Hindlimb muscle (tissue), 1 donor: Measurements from ENCODE around the gene MYO5B. TPM values are rescaled to one million over a fixed set of nuclear protein-coding genes. Genes with fewer than 3 reads are reported as not detected.

Experiments
- DNase-seq: peaks from one replicate; pipeline ENCODE4 v3.0.0-alpha.2; 2013
- polyA plus RNA-seq: library from polyadenylated mRNA; unstranded; fragments of 120-200 nt; gene quantifications from one replicate; pipeline ENCODE4 v1.2.1, GENCODE V29; 2013; ENCODE audit not compliant: insufficient read length

The MYO5B gene
- polyA plus RNA-seq, 1 donor: 1.7 TPM

DNA sequence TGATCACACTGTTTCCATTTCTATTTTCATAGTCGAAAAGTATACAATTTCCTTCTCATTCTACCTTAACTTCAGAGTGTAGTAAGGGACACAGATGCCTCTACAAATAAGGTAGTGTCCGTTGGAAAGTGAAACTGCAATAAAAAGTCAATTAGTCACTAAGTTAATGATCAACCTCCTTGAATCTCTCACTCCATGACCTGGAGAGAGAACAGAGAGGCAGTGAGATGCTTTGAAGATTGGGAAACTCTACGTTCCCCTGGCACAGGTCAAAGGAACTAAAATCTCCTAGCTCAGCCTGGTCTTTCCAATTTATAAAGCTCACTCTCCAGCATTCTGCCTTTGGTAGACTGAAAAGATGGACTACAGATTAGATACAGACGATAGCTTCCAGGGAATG, 227.8 kb downstream of the MYO5B start:
- no peak for DNase-seq

GRCh38 chr18:49966090-49966489, 228.9 kb downstream of the MYO5B start:
- no peak for DNase-seq

GRCh38 chr18:49963217-49963616, 231.7 kb downstream of the MYO5B start:
- DNase-seq: no peak

DNA sequence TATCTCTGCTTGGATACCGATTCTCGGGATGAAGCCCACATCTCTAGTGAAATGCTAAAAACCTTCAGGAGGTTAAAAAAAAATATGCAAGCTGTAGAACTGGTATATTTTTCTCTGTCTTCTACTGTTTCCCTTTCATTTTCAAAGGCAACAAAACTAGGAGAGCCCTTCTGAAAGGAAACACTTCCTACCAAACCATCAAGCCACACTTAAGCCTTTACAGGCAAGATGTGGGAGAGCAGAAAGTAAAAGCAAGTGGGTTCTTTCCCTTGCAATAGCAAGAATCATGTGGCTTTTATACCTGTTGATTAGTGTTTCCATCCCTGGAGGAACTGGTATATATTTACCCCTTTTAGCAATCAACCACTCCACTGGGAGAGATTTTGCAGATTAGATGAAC, 233.7 kb downstream of the MYO5B start:
- DNase-seq: no peak

DNA sequence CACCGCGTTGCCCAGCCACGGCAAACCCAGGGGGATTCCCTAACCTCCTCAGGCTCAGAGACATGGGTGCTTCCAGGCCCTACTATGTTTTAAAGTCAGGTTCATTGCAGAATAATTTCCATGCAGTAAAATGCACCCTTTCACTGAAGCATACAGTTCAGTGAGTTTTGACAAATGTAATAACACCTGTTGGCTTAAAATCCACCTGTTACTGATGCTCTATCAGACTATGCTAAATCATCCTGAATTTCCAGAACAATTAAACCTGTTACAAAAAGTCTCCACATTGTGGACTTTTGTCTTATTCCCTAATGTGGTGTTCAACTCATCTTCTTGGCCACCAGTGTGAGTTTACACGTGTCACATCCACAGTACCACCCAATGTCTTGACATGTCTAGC, 234.6 kb downstream of the MYO5B start:
- DNase-seq: no peak

DNA sequence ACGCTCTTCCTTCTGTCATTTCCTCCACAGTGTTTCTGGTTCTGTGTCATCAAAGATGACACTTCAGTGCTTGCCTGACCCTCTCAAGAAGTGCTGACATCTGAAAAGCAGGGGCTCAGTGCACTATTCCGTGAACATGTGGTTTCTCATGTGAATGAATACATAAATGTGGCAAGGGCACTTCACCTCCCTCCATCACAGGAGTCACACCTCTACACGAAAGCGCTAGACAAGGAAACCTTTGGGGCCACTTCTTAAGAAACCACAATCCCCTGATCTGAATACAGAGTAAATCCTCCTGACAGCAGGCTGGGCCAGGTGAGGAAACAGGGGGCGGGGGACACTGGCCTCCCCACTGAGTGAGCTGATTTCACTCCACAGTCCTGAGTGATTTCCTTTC, 235.8 kb downstream of the MYO5B start:
- DNase-seq: no peak

DNA sequence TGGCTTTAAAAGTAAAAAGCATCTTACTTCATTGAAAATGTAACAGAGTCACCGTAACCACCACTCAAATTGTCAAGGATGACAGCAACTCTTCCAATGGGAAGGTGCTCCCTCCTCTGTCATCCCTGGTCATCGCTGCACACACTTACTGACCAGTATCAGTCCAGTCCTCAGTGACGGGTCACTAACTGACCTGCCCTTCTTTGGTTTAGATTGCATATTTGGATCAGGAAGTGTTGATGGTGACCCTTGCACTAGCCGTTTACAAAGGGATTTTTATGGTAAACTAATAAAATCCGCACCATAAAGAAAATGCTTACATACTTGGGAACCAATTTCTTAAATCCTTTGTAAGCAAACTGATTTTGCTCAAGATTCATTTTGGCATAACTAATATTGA, 239.7 kb downstream of the MYO5B start:
- DNase-seq: no peak

- DNase-seq: no peak
Measured at GRCh38 chr18:49953391-49953790, 241.6 kb downstream of the MYO5B start.

- no peak for DNase-seq
Measured at GRCh38 chr18:49949951-49950395, 245.0 kb downstream of the MYO5B start.

GRCh38 chr18:49948975-49949374, 246.0 kb downstream of the MYO5B start:
- no peak for DNase-seq

DNA sequence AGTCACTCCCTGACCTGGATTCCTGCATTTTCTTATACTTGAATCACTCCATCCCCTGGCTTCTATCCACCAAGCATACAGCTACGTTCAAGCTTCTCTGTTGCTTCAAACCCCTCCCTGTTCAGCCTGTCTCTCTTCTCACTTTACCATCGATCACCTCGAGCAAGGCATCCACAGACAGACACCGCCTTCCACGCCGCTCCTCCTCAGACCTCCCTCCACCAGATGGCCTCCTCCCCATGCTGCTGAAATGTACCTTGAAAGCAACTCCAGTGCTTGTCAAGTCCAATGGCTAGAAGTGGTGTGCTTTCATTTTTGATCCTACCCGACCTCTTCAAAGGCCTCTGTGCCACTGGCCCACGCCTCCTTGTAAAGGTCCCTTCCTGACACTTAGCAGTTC, 250.3 kb downstream of the MYO5B start:
- no peak for DNase-seq

- DNase-seq: no peak
Measured at GRCh38 chr18:49936821-49937220, 258.1 kb downstream of the MYO5B start.

- no peak for DNase-seq
Measured at GRCh38 chr18:49935215-49935614, 259.7 kb downstream of the MYO5B start.

- no peak for DNase-seq
Measured at GRCh38 chr18:49934457-49934856, 260.5 kb downstream of the MYO5B start.

- no peak for DNase-seq
Measured at GRCh38 chr18:49933530-49934128, 261.3 kb downstream of the MYO5B start.

DNA sequence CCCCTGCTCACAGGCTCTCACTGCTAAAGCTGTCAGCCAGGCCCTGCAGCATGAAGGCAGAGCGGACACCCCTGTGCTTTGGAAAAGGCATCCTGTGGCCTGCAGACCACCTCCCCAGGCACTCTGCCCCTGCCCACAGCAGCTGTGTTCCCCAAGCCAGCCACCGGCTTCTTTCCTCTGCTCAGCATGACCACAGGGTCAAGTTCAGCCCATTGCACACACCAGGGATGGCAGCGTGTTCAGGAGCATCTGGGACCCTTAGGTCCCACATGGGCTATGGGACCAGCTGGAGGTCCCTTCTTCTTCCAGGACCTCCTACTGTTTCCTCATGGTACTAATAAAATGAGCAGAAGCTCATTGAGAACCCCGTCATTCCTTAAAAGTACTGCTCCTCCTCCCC, 263.2 kb downstream of the MYO5B start:
- no peak for DNase-seq

- no peak for DNase-seq
Measured at GRCh38 chr18:49931179-49931578, 263.8 kb downstream of the MYO5B start.

- no peak for DNase-seq
Measured at GRCh38 chr18:49926106-49926745, 268.7 kb downstream of the MYO5B start.

DNA sequence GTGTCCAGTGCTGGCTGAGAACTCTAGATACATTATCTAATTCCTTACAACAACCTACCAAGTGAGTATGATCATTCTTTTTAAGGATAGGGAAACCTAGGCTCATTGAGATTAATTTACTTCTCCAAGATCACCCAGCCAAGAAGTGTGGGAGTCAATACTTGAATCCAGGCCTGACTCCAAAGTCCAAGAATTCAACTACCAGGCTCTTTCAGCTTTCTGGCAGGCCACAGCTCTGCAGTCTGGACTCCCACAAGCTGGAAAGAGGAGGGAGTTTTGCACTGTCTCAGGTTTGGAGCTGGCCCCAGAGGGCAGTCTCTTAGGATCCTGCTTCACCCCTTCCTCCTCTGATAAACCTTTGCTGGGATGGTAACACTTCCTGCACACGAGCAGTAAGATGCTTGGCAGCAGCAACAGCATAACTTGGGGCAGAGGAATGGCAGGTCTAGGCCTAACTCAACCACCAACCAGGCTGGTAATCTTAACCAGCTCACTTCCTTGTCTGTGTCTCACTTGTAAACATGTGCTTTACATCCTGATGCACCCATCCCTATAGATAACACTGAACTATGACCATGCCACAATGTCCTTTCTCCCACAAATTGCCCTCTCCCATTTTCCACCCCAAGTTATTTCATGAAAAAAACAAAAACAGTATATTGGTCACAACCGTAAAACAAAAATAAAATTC, 270.5 kb downstream of the MYO5B start:
- DNase-seq: no peak

GRCh38 chr18:49922228-49922627, 272.7 kb downstream of the MYO5B start:
- no peak for DNase-seq

GRCh38 chr18:49921318-49921985, 273.5 kb downstream of the MYO5B start:
- DNase-seq: no peak

DNA sequence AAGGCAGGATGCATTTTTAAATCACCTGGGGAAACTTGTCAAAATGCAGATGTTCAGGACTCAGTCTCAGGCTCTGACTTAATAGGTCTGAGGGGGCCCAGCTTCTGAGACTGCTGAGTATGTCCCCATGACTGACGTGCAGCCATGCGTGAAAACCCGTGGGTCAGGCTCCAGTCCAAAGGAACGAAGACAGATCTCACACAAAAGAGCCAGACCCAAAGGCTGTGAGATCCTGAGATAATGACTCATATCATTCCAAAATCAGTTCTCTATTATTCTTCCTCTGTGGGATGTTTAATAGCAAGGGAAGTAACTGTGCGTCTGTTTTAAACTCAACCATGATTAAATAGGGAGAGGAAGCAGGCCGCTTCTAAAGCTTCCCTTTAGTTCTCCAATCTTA, 274.2 kb downstream of the MYO5B start:
- DNase-seq: no peak

DNA sequence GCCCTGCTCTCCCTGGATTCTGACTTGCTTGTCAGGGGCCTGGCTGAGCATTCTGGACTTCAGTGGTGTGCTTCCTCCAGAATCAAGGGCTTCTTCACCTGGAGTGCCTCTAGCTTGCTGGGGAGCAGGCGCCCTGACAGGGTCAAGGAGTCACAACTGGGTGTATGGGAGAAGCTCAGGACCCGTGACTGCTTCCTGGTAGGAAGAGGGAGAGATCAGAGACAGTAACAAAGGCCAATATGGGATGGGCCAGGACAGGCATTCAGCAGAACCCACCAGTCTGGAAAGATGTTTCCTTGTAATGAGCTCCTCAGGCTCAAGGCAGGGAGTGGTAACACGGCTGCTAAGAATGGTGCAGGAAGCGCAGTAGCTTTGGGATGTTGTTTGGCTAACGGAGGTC, 277.2 kb downstream of the MYO5B start:
- no peak for DNase-seq

- no peak for DNase-seq
Measured at GRCh38 chr18:49915352-49915751, 279.6 kb downstream of the MYO5B start.
